T-helper 1 cell treated with Interleukin-12 subunit alpha and Interleukin-12 subunit beta and Interleukin-4 antibody, amounts not matched to agents 30 μg/mL and 1 μg/mL, for 36 hours (primary cell): ENCODE measurements around the gene ZNF432.
"Not testable (repeated sequence)": the region's sequence is repeated elsewhere in the genome, so short reads cannot be mapped to it uniquely, and the experiment has no call there.

Experiments used
- H3K27ac Mint-ChIP-seq: one replicate; pipeline ENCODE4 v1.8.0; 2021; ENCODE audit warnings: mild to moderate bottlenecking, mixed read lengths
- H3K27me3 Mint-ChIP-seq: one replicate; pipeline ENCODE4 v1.8.0; 2021; ENCODE audit warnings: low read depth, mixed read lengths
- H3K36me3 Mint-ChIP-seq: one replicate; pipeline ENCODE4 v1.8.0; 2021; ENCODE audit warnings: low read depth, mixed read lengths
- H3K4me1 Mint-ChIP-seq: one replicate; pipeline ENCODE4 v1.8.0; 2021; ENCODE audit warnings: low read depth, mixed read lengths
- H3K4me3 Mint-ChIP-seq: one replicate; pipeline ENCODE4 v1.8.0; 2021; ENCODE audit warnings: mild to moderate bottlenecking, moderate library complexity, mixed read lengths
- H3K9me3 Mint-ChIP-seq: one replicate; pipeline ENCODE4 v1.8.0; 2021; ENCODE audit warnings: mixed read lengths

ZNF432 gene

DNA sequence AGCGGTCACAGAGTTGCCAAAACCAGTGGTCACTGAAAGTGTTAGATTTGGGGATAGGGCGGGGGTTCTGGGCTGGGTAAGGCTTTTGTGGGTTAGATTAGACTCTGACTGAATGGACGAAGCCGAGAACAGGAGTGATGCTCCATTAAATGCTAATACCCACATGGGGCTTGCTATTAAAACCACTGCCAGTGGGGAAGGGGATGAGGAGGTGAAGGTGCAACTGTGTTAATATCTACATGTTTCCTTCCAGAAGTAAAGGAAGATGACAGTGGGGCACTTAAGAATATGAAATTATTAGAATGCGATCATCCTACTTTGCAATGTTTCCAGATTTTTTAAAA is 19.9 kb downstream of the ZNF432 start:
- Mint-ChIP-seq H3K4me1 (peaks cover 16% of the 10 kb centered on the region), H3K27ac (peak overlapping the region; percentile 94), H3K27me3 (no peaks in the 10 kb centered on the region), H3K36me3 (peaks cover 63% of the 10 kb centered on the region), H3K4me3 (peak overlapping the region; percentile 88), H3K9me3 (peaks cover 63% of the 10 kb centered on the region)

DNA sequence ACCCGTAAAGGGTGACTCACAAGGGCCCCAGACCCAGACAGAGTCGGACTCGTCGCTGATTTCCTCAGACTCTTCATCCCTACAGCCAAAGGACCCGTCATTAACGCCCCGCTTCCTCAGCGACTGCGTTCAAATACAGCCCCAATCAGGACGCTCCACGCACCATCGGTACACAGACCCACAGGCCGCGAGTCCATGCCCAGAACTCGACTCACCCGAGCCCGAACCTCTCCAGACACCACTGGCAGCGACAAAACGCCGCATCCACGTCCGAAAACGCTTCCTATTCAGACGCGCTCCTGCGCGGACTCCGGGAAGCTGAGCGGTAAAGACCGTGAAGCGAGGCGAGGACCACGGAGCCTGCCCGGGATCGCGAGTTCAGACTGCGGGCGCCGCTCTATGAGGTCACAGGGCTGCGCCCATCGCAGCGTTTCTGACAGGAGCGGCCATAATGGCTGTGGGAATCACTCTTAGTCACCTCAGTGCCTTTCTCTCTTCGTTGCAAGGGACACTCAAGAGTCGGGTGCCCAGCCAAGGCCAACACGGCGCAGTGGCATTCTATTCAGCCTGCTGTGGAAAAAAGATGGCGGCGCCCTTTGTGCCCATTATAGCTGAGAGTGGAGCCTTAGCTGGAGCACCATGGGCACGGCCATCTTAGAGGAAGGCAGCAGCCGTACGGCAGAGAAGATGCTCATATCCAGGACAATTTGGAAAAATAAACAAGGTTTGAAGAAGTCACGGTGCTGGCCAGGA is 20.4 kb downstream of the ZNF432 start, which contains the start of gene ZNF614:
Gene ZNF614 (minus strand): TSS at position 353 of the 753 bp plus-strand sequence. CDS start 2,634 bp downstream, outside the sequence.
- Mint-ChIP-seq H3K27me3 (no peaks in the 10 kb centered on the region), H3K9me3 (peaks cover 63% of the 10 kb centered on the region), H3K4me3 (peak within 1 kb of the TSS; percentile 88)

DNA sequence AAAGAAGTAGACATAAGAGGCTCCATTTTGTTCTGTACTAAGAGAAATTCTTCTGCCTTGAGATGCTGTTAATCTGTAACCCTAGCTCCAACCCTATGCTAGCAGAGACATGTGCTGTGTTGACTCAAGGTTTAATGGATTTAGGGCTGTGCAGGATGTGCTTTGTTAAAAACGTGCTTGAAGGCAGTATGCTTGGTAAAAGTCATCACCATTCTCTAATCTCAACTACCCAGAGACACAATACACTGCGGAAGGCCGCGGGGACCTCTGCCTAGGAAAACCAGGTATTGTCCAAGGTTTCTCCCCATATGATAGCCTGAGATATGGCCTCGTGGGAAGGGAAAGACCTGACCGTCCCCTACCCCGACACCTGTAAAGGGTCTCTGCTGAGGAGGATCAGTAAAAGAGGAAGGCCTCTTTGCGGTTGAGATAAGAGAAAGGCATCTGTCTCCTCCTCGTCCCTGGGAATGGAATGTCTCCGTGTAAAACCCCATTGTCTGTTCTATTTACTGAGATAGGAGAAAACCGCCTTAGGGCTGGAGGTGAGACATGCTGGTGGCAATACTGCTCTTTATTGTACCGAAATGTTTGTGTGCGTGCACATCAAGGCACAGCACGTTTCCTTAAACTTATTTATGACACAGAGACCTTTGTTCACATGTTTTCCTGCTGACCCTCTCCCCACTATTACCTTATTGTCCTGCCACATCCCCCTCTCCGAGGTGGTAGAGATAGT is 22.2 kb downstream of the ZNF432 start:
- H3K27ac Mint-ChIP-seq, H3K4me3 Mint-ChIP-seq, H3K27me3 Mint-ChIP-seq: not testable (repeated sequence)
- H3K9me3 Mint-ChIP-seq: peaks cover 64% of the 10 kb centered on the region
- peaks cover 16% of the 10 kb centered on the region for H3K4me1 Mint-ChIP-seq
- H3K36me3 Mint-ChIP-seq: peaks cover 70% of the 10 kb centered on the region

More for the DNA sequence above, 20.4 kb downstream of the ZNF432 start, which contains the start of gene ZNF614:
- Mint-ChIP-seq H3K27ac (peak within 1 kb of the TSS; percentile 94), H3K36me3 (peaks cover 63% of the 10 kb centered on the region), H3K4me1 (peaks cover 16% of the 10 kb centered on the region)

DNA sequence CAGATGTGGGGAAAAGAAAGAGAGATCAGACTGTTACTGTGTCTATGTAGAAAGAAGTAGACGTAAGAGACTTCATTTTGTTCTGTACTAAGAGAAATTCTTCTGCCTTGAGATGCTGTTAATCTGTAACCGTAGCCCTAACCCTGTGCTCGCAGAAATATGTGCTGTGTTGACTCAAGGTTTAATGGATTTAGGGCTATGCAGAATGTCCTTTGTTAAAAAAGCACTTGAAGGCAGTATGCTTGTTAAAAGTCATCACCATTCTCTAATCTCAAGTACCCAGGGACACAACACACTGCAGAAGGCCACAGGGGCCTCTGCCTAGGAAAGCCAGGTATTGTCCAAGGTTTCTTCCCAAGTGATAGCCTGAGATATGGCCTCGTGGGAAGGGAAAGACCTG is 24.2 kb downstream of the ZNF432 start:
- H3K4me3 Mint-ChIP-seq, H3K27ac Mint-ChIP-seq, H3K27me3 Mint-ChIP-seq: not testable (repeated sequence)
- peaks cover 18% of the 10 kb centered on the region for H3K4me1 Mint-ChIP-seq
- peaks cover 71% of the 10 kb centered on the region for H3K9me3 Mint-ChIP-seq
- peaks cover 80% of the 10 kb centered on the region for H3K36me3 Mint-ChIP-seq

DNA sequence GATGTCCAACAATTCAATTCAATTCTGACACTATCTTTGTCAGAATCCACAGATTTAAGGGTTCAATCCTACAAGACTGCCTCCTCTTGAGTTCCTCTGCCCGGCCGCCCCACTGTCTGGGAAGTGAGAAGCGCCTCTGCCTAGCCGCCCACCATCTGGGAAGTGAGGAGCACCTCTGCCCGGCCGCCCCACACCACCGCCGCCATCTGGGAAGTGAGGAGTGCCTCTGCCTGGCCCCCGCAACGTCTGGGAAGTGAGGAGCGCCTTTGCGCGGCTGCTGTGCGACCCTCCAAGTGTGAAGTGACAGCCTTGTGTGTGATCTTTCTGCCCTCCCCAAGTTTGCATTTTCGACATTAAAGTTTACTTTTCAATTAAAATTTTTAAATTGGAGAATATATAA is 26.4 kb downstream of the ZNF432 start:
- H3K9me3 Mint-ChIP-seq: peaks cover 81% of the 10 kb centered on the region
- peaks cover 91% of the 10 kb centered on the region for H3K36me3 Mint-ChIP-seq
- H3K4me1 Mint-ChIP-seq: peaks cover 7% of the 10 kb centered on the region

DNA sequence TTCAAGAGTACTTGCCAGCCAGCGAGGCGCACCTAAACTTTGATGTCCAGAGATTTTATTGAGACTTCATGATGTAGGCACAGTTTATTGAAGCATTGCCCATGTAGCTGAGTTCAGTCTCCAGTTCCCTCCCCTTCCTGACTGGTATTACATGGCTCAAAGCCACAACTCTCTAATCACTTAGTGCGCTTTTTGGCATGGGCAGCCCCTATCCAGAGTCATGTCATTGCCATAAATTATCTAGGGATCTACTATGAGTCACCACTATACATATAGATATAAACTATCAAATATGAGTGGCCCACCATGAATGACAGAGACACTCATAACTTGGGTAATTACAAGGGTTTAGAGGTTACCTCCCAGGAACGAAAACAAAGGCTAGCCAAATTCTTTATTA is 28.1 kb downstream of the ZNF432 start:
- peaks cover 81% of the 10 kb centered on the region for H3K9me3 Mint-ChIP-seq
- no peak overlapping the region for H3K4me3 Mint-ChIP-seq
- H3K27ac Mint-ChIP-seq: no peak overlapping the region
- no peaks in the 10 kb centered on the region for H3K27me3 Mint-ChIP-seq
- H3K4me1 Mint-ChIP-seq: peaks cover 3% of the 10 kb centered on the region
- H3K36me3 Mint-ChIP-seq: peaks cover 92% of the 10 kb centered on the region

More for the DNA sequence above, 26.4 kb downstream of the ZNF432 start:
- no peak overlapping the region for H3K27ac Mint-ChIP-seq
- H3K4me3 Mint-ChIP-seq: no peak overlapping the region
- H3K27me3 Mint-ChIP-seq: no peaks in the 10 kb centered on the region

DNA sequence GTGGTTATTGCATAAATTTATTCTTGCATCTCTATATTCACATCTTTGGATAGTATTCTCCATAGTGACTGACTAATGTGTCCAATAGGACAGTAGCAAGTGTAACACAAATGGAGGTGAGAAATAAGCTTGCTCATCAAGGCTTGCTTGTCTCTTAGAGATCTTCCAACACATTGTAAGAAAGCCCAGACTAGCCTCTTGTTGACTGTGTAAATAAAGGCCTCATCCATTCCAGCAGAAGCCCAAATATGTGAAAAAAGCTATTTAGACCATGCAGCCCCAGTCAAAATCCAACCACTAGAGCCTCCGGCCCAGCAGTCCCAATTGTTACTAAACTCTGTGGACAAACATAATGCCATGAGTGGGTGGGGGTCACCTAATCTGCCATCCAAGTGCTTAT is 38.0 kb downstream of the ZNF432 start:
- Mint-ChIP-seq H3K36me3 (peaks cover 46% of the 10 kb centered on the region), H3K4me1 (peaks cover 11% of the 10 kb centered on the region), H3K9me3 (peaks cover 65% of the 10 kb centered on the region), H3K4me3 (no peak overlapping the region), H3K27ac (no peak overlapping the region), H3K27me3 (no peaks in the 10 kb centered on the region)

DNA sequence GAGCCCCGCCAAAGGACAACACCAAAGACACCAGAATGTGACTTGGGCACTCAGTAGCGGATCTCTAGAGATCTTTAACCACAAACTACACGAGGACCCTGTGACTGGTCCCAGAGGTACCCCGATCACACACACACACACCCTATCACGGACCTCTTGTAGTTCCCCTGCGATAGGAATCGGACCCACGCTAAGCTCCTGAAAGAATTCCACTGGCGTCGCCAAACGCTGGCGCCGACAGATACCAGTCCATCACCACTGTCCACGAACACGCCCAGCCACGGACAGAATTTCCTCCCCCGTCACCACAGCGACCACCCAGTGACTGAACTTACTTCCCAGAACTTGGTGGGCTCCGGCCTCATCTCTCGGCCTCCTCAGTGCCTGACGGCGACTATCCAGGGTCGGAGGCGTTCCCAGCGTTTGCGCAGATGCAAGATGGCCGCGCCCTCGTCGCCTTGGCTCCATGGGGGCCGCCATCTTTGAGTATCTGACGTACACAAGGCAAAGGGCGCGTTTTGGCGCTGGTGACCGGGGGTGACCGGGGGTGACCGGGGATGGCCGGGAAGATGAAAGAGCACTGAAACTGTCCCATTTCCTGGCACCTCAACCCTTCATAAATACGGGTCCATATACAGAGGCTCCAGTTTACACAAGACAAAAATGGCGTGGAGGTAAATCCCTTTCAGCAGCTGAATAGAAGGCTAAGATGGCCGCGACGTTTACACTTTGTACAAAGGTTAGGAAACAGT is 40.7 kb downstream of the ZNF432 start, which contains the start of gene ZNF615:
Gene ZNF615 (minus strand): TSS at position 406 of the 752 bp plus-strand sequence. CDS start 4,500 bp downstream, outside the sequence.
- H3K4me1 Mint-ChIP-seq: peaks cover 11% of the 10 kb centered on the region
- H3K4me3 Mint-ChIP-seq: peak within 1 kb of the TSS; percentile 93
- H3K36me3 Mint-ChIP-seq: peaks cover 53% of the 10 kb centered on the region
- peaks cover 68% of the 10 kb centered on the region for H3K9me3 Mint-ChIP-seq
- H3K27ac Mint-ChIP-seq: peak within 1 kb of the TSS; percentile 95
- H3K27me3 Mint-ChIP-seq: no peaks in the 10 kb centered on the region

DNA sequence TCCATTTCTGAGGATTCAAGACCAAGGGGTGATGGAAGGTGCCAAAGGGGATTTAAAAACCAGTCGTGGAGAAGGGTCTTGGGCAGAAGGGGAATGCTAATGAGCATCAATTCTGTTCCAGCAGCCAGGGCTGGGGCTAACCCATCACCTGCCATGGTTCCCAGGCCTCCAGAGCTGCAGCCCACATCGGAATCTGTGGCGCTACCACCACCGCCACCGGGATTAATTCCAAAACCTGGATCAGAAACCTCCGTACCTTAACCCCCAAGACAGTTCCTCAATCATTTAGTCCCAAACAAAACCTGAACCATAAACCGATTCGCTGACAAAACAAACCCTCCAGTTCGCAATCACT is 41.2 kb downstream of the ZNF432 start:
- Mint-ChIP-seq H3K27ac (peak overlapping the region; percentile 95), H3K4me1 (peaks cover 11% of the 10 kb centered on the region), H3K27me3 (no peaks in the 10 kb centered on the region), H3K36me3 (peaks cover 50% of the 10 kb centered on the region), H3K4me3 (peak overlapping the region; percentile 93), H3K9me3 (peaks cover 64% of the 10 kb centered on the region)

DNA sequence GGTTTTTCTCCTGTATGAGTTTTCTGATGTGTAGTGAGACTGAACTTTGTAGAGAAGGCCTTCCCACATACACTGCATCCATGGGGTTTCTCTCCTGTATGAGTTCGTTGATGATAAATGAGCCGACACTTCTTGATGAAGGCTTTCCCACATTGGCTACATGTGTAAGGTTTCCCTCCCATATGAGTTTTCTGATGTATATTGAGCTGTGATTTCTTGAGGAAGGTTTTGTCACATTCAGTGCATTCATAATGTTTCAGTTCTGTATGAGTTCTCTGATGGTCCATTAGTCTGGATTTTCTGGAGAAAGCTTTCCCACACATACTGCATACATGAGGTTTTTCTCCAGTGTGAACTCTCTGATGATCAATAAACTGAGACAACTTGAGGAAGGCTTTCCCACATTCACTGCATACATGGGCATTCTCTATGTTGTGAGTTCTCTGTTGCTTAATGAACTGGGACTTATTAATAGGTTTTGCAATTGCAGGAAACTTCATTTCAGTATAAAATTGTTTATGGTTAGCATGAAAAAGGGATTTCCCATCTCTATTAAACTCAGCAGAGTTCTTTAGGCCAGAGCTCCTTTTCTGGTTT is 54.5 kb downstream of the ZNF432 start:
- no peaks in the 10 kb centered on the region for H3K27me3 Mint-ChIP-seq
- peaks cover 54% of the 10 kb centered on the region for H3K36me3 Mint-ChIP-seq
- H3K4me1 Mint-ChIP-seq: no peaks in the 10 kb centered on the region
- H3K9me3 Mint-ChIP-seq: peaks cover 84% of the 10 kb centered on the region
- no peak overlapping the region for H3K4me3 Mint-ChIP-seq
- no peak overlapping the region for H3K27ac Mint-ChIP-seq

DNA sequence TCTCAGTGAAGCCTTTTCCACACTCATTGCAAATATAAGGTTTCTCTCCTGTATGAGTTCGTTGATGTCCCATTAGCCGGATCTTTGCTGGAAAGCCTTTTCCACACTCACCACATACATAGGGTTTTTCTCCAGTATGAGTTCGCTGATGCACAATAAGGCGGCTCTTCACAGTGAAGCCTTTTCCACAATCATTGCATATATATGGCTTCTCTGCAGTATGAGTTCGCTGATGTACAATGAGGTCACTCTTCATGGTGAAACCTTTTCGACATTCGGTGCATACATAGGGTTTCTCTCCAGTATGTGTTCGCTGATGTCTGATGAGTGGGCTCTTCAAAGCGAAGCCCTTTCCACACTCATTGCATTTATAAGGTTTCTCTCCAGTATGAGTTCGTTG is 55.2 kb downstream of the ZNF432 start:
- Mint-ChIP-seq H3K27ac (no peak overlapping the region), H3K4me1 (no peaks in the 10 kb centered on the region), H3K4me3 (no peak overlapping the region), H3K36me3 (peaks cover 52% of the 10 kb centered on the region), H3K27me3 (no peaks in the 10 kb centered on the region), H3K9me3 (peaks cover 86% of the 10 kb centered on the region)

DNA sequence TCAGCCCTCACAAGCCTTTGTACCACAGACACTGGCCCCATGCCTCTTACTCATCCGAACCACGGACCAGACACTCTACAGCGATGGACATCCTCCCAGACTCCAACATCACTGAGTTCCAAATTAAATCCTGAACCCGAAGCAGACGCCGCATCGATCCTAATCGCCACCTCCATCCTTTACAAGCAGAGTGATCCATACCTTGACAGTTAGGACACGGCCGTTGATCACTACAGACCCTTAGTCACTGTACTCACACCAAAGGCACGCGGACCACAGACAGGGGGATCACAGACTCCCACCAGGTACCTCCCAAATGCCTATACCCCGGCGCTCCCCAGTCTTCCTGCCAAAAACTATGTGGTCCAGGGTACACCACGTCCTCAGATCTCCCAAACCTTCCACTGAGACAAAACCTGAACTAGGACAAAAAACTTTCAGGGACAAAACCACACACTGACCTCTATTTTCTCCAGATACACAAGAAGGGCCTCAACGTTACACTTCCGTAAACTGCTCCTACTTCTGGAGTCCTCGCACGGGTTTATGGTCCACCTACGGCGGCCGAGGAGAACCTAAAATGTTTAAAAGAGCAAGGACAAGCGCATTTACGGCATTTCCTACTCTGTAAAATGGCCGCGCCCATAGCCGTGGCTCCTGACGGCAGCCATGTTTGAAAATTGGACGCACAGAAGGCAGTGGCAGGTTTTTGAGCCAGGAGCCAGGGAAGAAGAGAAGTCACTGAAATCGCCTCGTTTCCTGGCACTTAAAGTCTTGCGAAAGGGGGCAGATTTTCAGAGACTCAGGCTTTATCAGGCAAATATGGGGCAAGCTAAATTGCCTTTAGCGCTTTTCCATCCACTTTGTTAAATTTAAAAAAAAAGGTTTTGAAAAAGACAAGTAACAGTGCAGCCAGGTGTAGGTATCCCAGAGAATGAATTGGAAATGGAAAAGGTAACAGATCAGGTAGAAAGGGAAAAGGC is 62.0 kb downstream of the ZNF432 start, which contains the start of gene ZNF350:
Gene ZNF350 (minus strand): TSS at position 532 of the 983 bp plus-strand sequence. CDS start 12,480 bp downstream, outside the sequence.
- H3K4me3 Mint-ChIP-seq: peak within 1 kb of the TSS; percentile 95
- H3K36me3 Mint-ChIP-seq: peaks cover 43% of the 10 kb centered on the region
- peaks cover 9% of the 10 kb centered on the region for H3K4me1 Mint-ChIP-seq
- H3K27ac Mint-ChIP-seq: peak within 1 kb of the TSS; percentile 88
- H3K9me3 Mint-ChIP-seq: peaks cover 63% of the 10 kb centered on the region
- no peaks in the 10 kb centered on the region for H3K27me3 Mint-ChIP-seq

DNA sequence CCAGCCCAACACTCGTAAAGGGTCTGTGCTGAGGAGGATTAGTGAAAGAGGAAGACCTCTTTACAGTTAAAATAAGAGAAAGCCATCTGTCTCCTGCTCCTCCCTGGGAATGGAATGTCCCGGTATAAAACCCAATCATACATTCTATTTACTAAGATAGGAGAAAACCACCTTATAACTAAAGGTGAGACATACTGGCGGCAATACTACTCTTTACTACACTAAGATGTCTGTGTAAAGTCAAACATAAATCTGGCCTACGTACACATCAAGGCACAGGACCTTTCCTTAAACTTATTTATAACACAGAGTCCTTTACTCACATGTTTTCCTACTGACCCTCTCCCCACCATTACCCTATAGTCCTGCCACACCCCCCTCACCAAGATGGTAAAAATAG is 65.3 kb downstream of the ZNF432 start:
- Mint-ChIP-seq H3K27me3 (no peaks in the 10 kb centered on the region), H3K27ac (no peak overlapping the region), H3K9me3 (peaks cover 63% of the 10 kb centered on the region), H3K4me3 (no peak overlapping the region), H3K4me1 (peaks cover 11% of the 10 kb centered on the region), H3K36me3 (peaks cover 60% of the 10 kb centered on the region)
